Keratinocyte (primary cell): Measurements from ENCODE around the gene SPOCK3. TPM values are rescaled to one million over a fixed set of nuclear protein-coding genes. Genes with fewer than 3 reads are reported as not detected.

Experiments used
- DNase-seq: peaks from one replicate; pipeline ENCODE4 v3.0.0-alpha.2; 2011; ENCODE audit warnings: low read depth, missing footprints, low spot score
- FAIRE-seq: peaks from 2 replicates; lab custom pipeline; 2011; peaks lifted over from hg19 to GRCh38; lab: Jason Lieb, UNC
- H2AFZ ChIP-seq: 2 replicates; pipeline ENCODE4 v1.6.0; 2012; ENCODE audit warnings: low read length, control low read depth, inconsistent platforms; ENCODE audit not compliant: control insufficient read depth
- H3K27ac ChIP-seq: 2 replicates; pipeline ENCODE4 v1.5.1; 2011; ENCODE audit warnings: low read length; ENCODE audit not compliant: control insufficient read depth, insufficient read depth
- H3K27me3 ChIP-seq: 3 replicates; pipeline ENCODE4 v1.6.0; 2011; ENCODE audit warnings: low read length; ENCODE audit not compliant: control insufficient read depth, insufficient read depth; ENCODE audit errors: extremely low read depth
- H3K36me3 ChIP-seq, 2 experiments: 2 replicates in 1 of 2; 3 replicates in 1 of 2; pipeline ENCODE4 v1.5.1; 2011; ENCODE audit warnings: low read length in 2 of 2, mild to moderate bottlenecking in 1 of 2; ENCODE audit not compliant: control insufficient read depth in 2 of 2, insufficient read depth in 2 of 2; ENCODE audit errors: extremely low read depth in 1 of 2
- H3K4me1 ChIP-seq: 3 replicates; pipeline ENCODE4 v1.5.1; 2011; ENCODE audit warnings: low read length; ENCODE audit not compliant: control insufficient read depth, insufficient read depth; ENCODE audit errors: extremely low read depth
- H3K4me2 ChIP-seq: 3 replicates; pipeline ENCODE4 v1.6.0; 2011; ENCODE audit warnings: low read depth, low read length; ENCODE audit not compliant: control insufficient read depth, insufficient read depth; ENCODE audit errors: extremely low read depth
- H3K4me3 ChIP-seq, 3 experiments: fragments of 200-600 bp in 1 of 3; sonication (generic) in 1 of 3; 2 replicates in 2 of 3; 3 replicates in 1 of 3; pipeline ENCODE4 v1.5.1; 2011 to 2016; ENCODE audit warnings: low read length in 3 of 3, mild to moderate bottlenecking in 3 of 3, control low read depth in 2 of 3, inconsistent platforms in 1 of 3, low read depth in 1 of 3, mixed read lengths in 1 of 3, mixed run types in 1 of 3, moderate library complexity in 1 of 3; ENCODE audit not compliant: control insufficient read depth in 2 of 3, insufficient read depth in 2 of 3; ENCODE audit errors: extremely low read depth in 1 of 3
- H3K79me2 ChIP-seq: 2 replicates; pipeline ENCODE4 v1.6.0; 2012; ENCODE audit warnings: low read length; ENCODE audit not compliant: control insufficient read depth, insufficient read depth
- H3K9ac ChIP-seq: 3 replicates; pipeline ENCODE4 v1.6.0; 2011; ENCODE audit warnings: low read length; ENCODE audit not compliant: control insufficient read depth, insufficient read depth; ENCODE audit errors: extremely low read depth
- H3K9me1 ChIP-seq: 3 replicates; pipeline ENCODE4 v1.6.0; 2011; ENCODE audit warnings: low read length; ENCODE audit not compliant: control insufficient read depth, insufficient read depth; ENCODE audit errors: extremely low read depth
- H3K9me3 ChIP-seq: 2 replicates; pipeline ENCODE4 v1.5.1; 2012; ENCODE audit warnings: low read depth, low read length; ENCODE audit not compliant: control insufficient read depth
- H4K20me1 ChIP-seq: 3 replicates; pipeline ENCODE4 v1.6.0; 2011; ENCODE audit warnings: low read length; ENCODE audit not compliant: control insufficient read depth, insufficient read depth; ENCODE audit errors: extremely low read depth
- CTCF ChIP-seq, 3 experiments: IDR thresholded peaks in 1 of 3; conservative IDR thresholded peaks in 1 of 3; optimal IDR thresholded peaks in 1 of 3; 2 replicates in 2 of 3; 3 replicates in 1 of 3; pipeline versions ENCODE3 to v1.5.1; 2011; ENCODE audit warnings: low read length in 3 of 3, mild to moderate bottlenecking in 3 of 3, moderate library complexity in 2 of 3, control low read depth in 1 of 3, inconsistent platforms in 1 of 3; ENCODE audit not compliant: insufficient read depth in 2 of 3; ENCODE audit errors: extremely low read depth in 1 of 3
- EZH2 ChIP-seq: IDR thresholded peaks from one replicate; pipeline ENCODE4 v1.6.1; 2012; ENCODE audit warnings: inconsistent platforms, mild to moderate bottlenecking, low read length, moderate library complexity
- dilution Hi-C: fragments of 300-500 bp; cut with MboI; formaldehyde crosslinking; loops from one replicate; pipeline ENCODE4 v1.7.0; 2020; ENCODE audit warnings: low sequenced_read_pairs; ENCODE audit not compliant: extremely low pct_ligation_motif_present
- polyA plus RNA-seq, 5 experiments: library from polyadenylated mRNA; depleted of rRNA in 3 of 5; stranded (reverse) in 3 of 5; stranded (forward) in 1 of 5; unstranded in 1 of 5; fragments of >200 nt; gene quantifications; 1 replicate in 1 of 5; 2 replicates in 3 of 5; 3 replicates in 1 of 5; pipeline versions ENCODE4 v1.2.1 to v1.2.3, GENCODE V29; 2011 to 2012; ENCODE audit warnings: missing spikeins in 2 of 5, low read depth in 1 of 5, low replicate concordance in 1 of 5

SPOCK3 gene
- polyA plus RNA-seq, 1 donor (not counting 4 experiments of a cell fraction or from before 2014, with no cell fraction given): not detected

- no peaks in the 10 kb centered on the region for H3K36me3 ChIP-seq
- dilution Hi-C loops: no loop called here
- no peak overlapping the region for H3K4me2 ChIP-seq
- DNase-seq (no peak), FAIRE-seq (no peak)
- H3K4me3 ChIP-seq: no peak overlapping the region
- H3K4me1 ChIP-seq: no peaks in the 10 kb centered on the region
- H3K27me3 ChIP-seq: no peaks in the 10 kb centered on the region
- H4K20me1 ChIP-seq: no peaks in the 10 kb centered on the region
- H3K9me1 ChIP-seq: no peaks in the 10 kb centered on the region
- no peak overlapping the region for H2AFZ ChIP-seq
- TF ChIP-seq EZH2: no peak
- H3K9ac ChIP-seq: no peak overlapping the region
- H3K27ac ChIP-seq: no peak overlapping the region
- H3K9me3 ChIP-seq: no peaks in the 10 kb centered on the region
- H3K79me2 ChIP-seq: no peaks in the 10 kb centered on the region
Measured at GRCh38 chr4:167088115-167088514, 146.2 kb downstream of the SPOCK3 start.

DNA sequence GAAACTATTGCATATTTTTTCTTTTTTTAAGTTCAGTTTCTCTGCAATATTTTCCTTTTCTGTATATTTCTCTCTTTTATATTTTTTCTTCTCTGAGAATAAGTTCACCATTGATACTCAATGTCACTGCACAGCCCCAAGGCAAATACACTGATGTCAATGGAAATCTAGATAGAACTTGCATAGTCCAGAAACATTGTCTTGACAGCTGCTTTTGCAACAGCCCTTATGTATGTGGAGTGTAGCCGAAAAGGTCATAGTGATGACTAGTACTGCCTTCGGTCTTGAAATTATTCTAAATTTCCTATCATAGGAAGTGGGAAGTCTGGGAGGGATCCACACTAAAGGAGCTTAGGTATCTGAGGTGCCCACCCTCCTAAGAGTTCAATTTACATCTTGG, 150.0 kb downstream of the SPOCK3 start:
- no peak overlapping the region for H3K9ac ChIP-seq
- H3K27me3 ChIP-seq: no peaks in the 10 kb centered on the region
- no peaks in the 10 kb centered on the region for H3K36me3 ChIP-seq
- H3K4me2 ChIP-seq: no peak overlapping the region
- H3K27ac ChIP-seq: no peak overlapping the region
- no peaks in the 10 kb centered on the region for H4K20me1 ChIP-seq
- no peaks in the 10 kb centered on the region for H3K9me1 ChIP-seq
- dilution Hi-C loops: no loop called here
- no peak for TF ChIP-seq CTCF (optimal IDR thresholded peaks at IDR 0.05 in 1 of 3, IDR thresholded peaks at IDR 0.05 in 1 of 3, conservative IDR thresholded peaks at IDR 0.05 in 1 of 3; ENCODE audit: extremely low read depth in 1 of 3, insufficient read depth in 2 of 3, low read length in 3 of 3)
- TF ChIP-seq EZH2: no peak
- no peaks in the 10 kb centered on the region for H3K4me1 ChIP-seq
- H3K9me3 ChIP-seq: no peaks in the 10 kb centered on the region
- H3K79me2 ChIP-seq: no peaks in the 10 kb centered on the region
- H3K4me3 ChIP-seq: no peak overlapping the region
- FAIRE-seq (no peak), DNase-seq (no peak)
- no peak overlapping the region for H2AFZ ChIP-seq

GRCh38 chr4:167079762-167080161, 154.5 kb downstream of the SPOCK3 start:
- Histone ChIP-seq H3K27ac (no peak overlapping the region), H3K9me1 (no peaks in the 10 kb centered on the region), H3K36me3 (no peaks in the 10 kb centered on the region), H4K20me1 (no peaks in the 10 kb centered on the region), H3K4me3 (no peak overlapping the region), H3K4me1 (no peaks in the 10 kb centered on the region), H3K9ac (no peak overlapping the region), H3K27me3 (no peaks in the 10 kb centered on the region), H2AFZ (no peak overlapping the region), H3K79me2 (no peaks in the 10 kb centered on the region), H3K4me2 (no peak overlapping the region), H3K9me3 (no peaks in the 10 kb centered on the region)
- FAIRE-seq (no peak), DNase-seq (no peak)
- no peak for TF ChIP-seq EZH2
- no peak for TF ChIP-seq CTCF (optimal IDR thresholded peaks at IDR 0.05 in 1 of 3, IDR thresholded peaks at IDR 0.05 in 1 of 3, conservative IDR thresholded peaks at IDR 0.05 in 1 of 3; ENCODE audit: extremely low read depth in 1 of 3, insufficient read depth in 2 of 3, low read length in 3 of 3)
- dilution Hi-C loops: no loop called here
